HCT116 (cell line): ENCODE results near the gene HMCN1. TPM values are rescaled to one million over a fixed set of nuclear protein-coding genes. Genes with fewer than 3 reads are reported as not detected.

Source experiments
- ATAC-seq: fragments of 200-7000 bp; cut with Tn5 transposase; 2 replicates; pipeline ENCODE4 v1.9.1; 2020; ENCODE audit warnings: mild to moderate bottlenecking, moderate library complexity
- BruUV-seq: library from RNA; stranded (reverse); fragments of 400-500 nt; replicated peaks from 2 replicates; lab custom pipeline; 2021; lab: Mats Ljungman, UMichigan
- CTCF ChIA-PET: fragments of 300-600 bp; sonication (Branson Sonifier 250); formaldehyde crosslinking; loops from one replicate; lab custom pipeline; 2021; ENCODE audit warnings: antibody characterized with exemption; lab: Charles Lee
- POLR2A ChIA-PET: fragments of 300-600, 350-600 bp; sonication (Branson Sonifier 250); formaldehyde crosslinking; loops from one replicate; lab custom pipeline; 2021; ENCODE audit warnings: antibody characterized with exemption; lab: Charles Lee
- RAD21 ChIA-PET, 2 experiments: fragments of 300-600 bp; sonication (Branson Sonifier 250); formaldehyde crosslinking; loops; one replicate each; lab custom pipeline; 2023; ENCODE audit warnings: low total read pairs in 2 of 2; ENCODE audit not compliant: uncharacterized antibody in 2 of 2, unreplicated experiment in 2 of 2, low non-redundant PET in 1 of 2; lab: Charles Lee
- DNase-seq: peaks from one replicate; pipeline ENCODE4 v3.0.0-alpha.2; 2010; ENCODE audit warnings: low read depth, low spot score
- H2AFZ ChIP-seq: fragments of 200-600 bp; shearing (Covaris generic), sonication (generic); 2 replicates; pipeline ENCODE4 v1.6.1; 2017; ENCODE audit warnings: low read depth, mixed run types, mixed read lengths, antibody characterized with exemption, low read length; ENCODE audit not compliant: poor library complexity, severe bottlenecking
- H3K27ac ChIP-seq: 2 replicates; pipeline ENCODE4 v1.5.1; 2012; ENCODE audit warnings: low read depth, low read length
- H3K27me3 ChIP-seq: fragments of 200-600 bp; sonication (generic); 2 replicates; pipeline ENCODE4 v1.6.1; 2016; ENCODE audit warnings: mixed run types, low read length, mixed read lengths; ENCODE audit not compliant: insufficient read depth
- H3K36me3 ChIP-seq, 2 experiments: fragments of 200-500 bp in 1 of 2; fragments of 200-600 bp in 1 of 2; sonication (Bioruptor generic) in 1 of 2; sonication (generic) in 1 of 2; 2 replicates each; pipeline versions ENCODE4 v1.5.1 to v1.6.1; 2014 to 2016; ENCODE audit warnings: low read length in 2 of 2, inconsistent platforms in 1 of 2, mixed read lengths in 1 of 2, mixed run types in 1 of 2; ENCODE audit not compliant: insufficient read depth in 2 of 2, control insufficient read depth in 1 of 2
- H3K4me1 ChIP-seq, 2 experiments: fragments of 200-600 bp in 1 of 2; sonication (generic) in 1 of 2; 2 replicates each; pipeline versions ENCODE4 v1.5.1 to v1.6.1; 2012 to 2017; ENCODE audit warnings: low read length in 2 of 2, inconsistent platforms in 1 of 2, mild to moderate bottlenecking in 1 of 2, mixed read lengths in 1 of 2, mixed run types in 1 of 2, moderate library complexity in 1 of 2; ENCODE audit not compliant: insufficient read depth in 2 of 2, control insufficient read depth in 1 of 2
- H3K4me2 ChIP-seq: fragments of 200-600 bp; sonication (generic); 2 replicates; pipeline ENCODE4 v1.6.1; 2017; ENCODE audit warnings: mixed run types, low read length, mixed read lengths
- H3K4me3 ChIP-seq, 2 experiments: fragments of 200-600 bp in 1 of 2; sonication (generic) in 1 of 2; replicated peaks in 1 of 2; 2 replicates each; pipeline ENCODE4 v1.5.1; 2011 to 2016; ENCODE audit warnings: low read length in 2 of 2, control low read depth in 1 of 2, low read depth in 1 of 2, mild to moderate bottlenecking in 1 of 2, mixed read lengths in 1 of 2, mixed run types in 1 of 2
- H3K79me2 ChIP-seq: fragments of 200-600 bp; sonication (generic); 2 replicates; pipeline ENCODE4 v1.6.1; 2017; ENCODE audit warnings: mild to moderate bottlenecking, mixed run types, low read length, moderate library complexity, mixed read lengths; ENCODE audit not compliant: insufficient read depth
- H3K9ac ChIP-seq: fragments of 200-600 bp; sonication (generic); 2 replicates; pipeline ENCODE4 v1.6.1; 2016; ENCODE audit warnings: low read length, mixed read lengths
- H3K9me2 ChIP-seq: fragments of 200-600 bp; sonication (generic), shearing (Covaris generic); 2 replicates; pipeline ENCODE4 v1.6.1; 2017; ENCODE audit warnings: mixed run types, mild to moderate bottlenecking, moderate library complexity; ENCODE audit not compliant: insufficient read depth
- H3K9me3 ChIP-seq, 2 experiments: fragments of 200-500 bp in 1 of 2; fragments of 200-600 bp in 1 of 2; sonication (Bioruptor generic) in 1 of 2; sonication (generic) in 1 of 2; 2 replicates each; pipeline ENCODE4 v1.6.1; 2014 to 2017; ENCODE audit warnings: low read length in 2 of 2, mixed read lengths in 2 of 2, inconsistent platforms in 1 of 2, low read depth in 1 of 2, mild to moderate bottlenecking in 1 of 2, mixed run types in 1 of 2, moderate library complexity in 1 of 2; ENCODE audit not compliant: control insufficient read depth in 1 of 2, insufficient read depth in 1 of 2
- H4K20me1 ChIP-seq: fragments of 200-600 bp; sonication (generic), shearing (Covaris generic); 2 replicates; pipeline ENCODE4 v1.6.1; 2017; ENCODE audit warnings: mixed run types, mild to moderate bottlenecking, moderate library complexity; ENCODE audit not compliant: insufficient read depth
- ATF3 ChIP-seq: IDR thresholded peaks from 2 replicates; pipeline ENCODE4 v1.6.1; 2012
- CEBPB ChIP-seq: IDR thresholded peaks from 2 replicates; pipeline ENCODE4 v1.6.1; 2012; ENCODE audit warnings: low read depth
- ELF1 ChIP-seq: IDR thresholded peaks from 2 replicates; pipeline ENCODE4 v1.6.1; 2012; ENCODE audit warnings: low read depth, borderline replicate concordance
- EZH2 ChIP-seq: fragments of 200-600 bp; sonication (generic); IDR thresholded peaks from 2 replicates; pipeline ENCODE4 v1.6.1; 2017; ENCODE audit warnings: antibody characterized with exemption, mixed run types
- EZH2phosphoT487 ChIP-seq: fragments of 200-600 bp; IDR thresholded peaks from 2 replicates; pipeline ENCODE4 v1.6.1; 2018; ENCODE audit warnings: antibody characterized with exemption, borderline replicate concordance
- JUND ChIP-seq: IDR thresholded peaks from 2 replicates; pipeline ENCODE4 v1.6.1; 2012
- POLR2A ChIP-seq: IDR thresholded peaks from 2 replicates; pipeline ENCODE4 v1.7.0; 2011; ENCODE audit warnings: borderline replicate concordance; ENCODE audit not compliant: insufficient read depth, insufficient read length; ENCODE audit errors: extremely low read depth
- POLR2AphosphoS5 ChIP-seq: IDR thresholded peaks from 2 replicates; pipeline ENCODE4 v1.6.1; 2011; ENCODE audit warnings: mild to moderate bottlenecking, low read depth, low read length, moderate library complexity
- RAD21 ChIP-seq: IDR thresholded peaks from 2 replicates; pipeline ENCODE4 v1.6.1; 2012; ENCODE audit warnings: low read depth, mild to moderate bottlenecking
- REST ChIP-seq: IDR thresholded peaks from 2 replicates; pipeline ENCODE4 v1.6.1; 2012; ENCODE audit warnings: low read depth
- SIN3A ChIP-seq: IDR thresholded peaks from 2 replicates; pipeline ENCODE4 v1.6.1; 2012; ENCODE audit warnings: low read depth
- TCF7L2 ChIP-seq: IDR thresholded peaks from 2 replicates; pipeline ENCODE4 v1.7.0; 2011; ENCODE audit warnings: borderline replicate concordance, inconsistent platforms; ENCODE audit not compliant: insufficient read depth, insufficient read length; ENCODE audit errors: extremely low read depth
- ZBTB33 ChIP-seq: IDR thresholded peaks from 2 replicates; pipeline ENCODE4 v1.6.1; 2011; ENCODE audit warnings: mild to moderate bottlenecking, low read length, moderate library complexity; ENCODE audit not compliant: insufficient replicate concordance; ENCODE audit errors: extremely low read depth
- ZFX ChIP-seq: fragments of 450-650 bp; IDR thresholded peaks from 2 replicates; pipeline ENCODE4 v1.6.1; 2017
- intact Hi-C: fragments of 100-400 bp; cut with micrococcal nuclease; formaldehyde crosslinking; loops from 2 replicates; pipeline ENCODE4 v1.10.0; 2022
- total RNA-seq: library from RNA; stranded (reverse); gene quantifications from one replicate; pipeline ENCODE4 v1.2.1, GENCODE V29; 2021; ENCODE audit not compliant: unreplicated experiment

The HMCN1 gene
- total RNA-seq, 1 experiment from 2014 or later: 0.59 TPM

- BruUV-seq: no TSS peak
- TF ChIP-seq ATF3: no peak
- no peak for TF ChIP-seq SIN3A
- no peak for TF ChIP-seq POLR2A
- TF ChIP-seq EZH2: no peak
- TF ChIP-seq TCF7L2: no peak
- no peak for TF ChIP-seq CEBPB
- no peak for TF ChIP-seq ZBTB33
- no peak for TF ChIP-seq JUND
- no peak for TF ChIP-seq REST
- no peak for TF ChIP-seq ELF1
- TF ChIP-seq ZFX: no peak
- no peak for TF ChIP-seq RAD21
- TF ChIP-seq POLR2AphosphoS5: no peak
- no peak for TF ChIP-seq EZH2phosphoT487
- no peaks in the 10 kb centered on the region for H3K9me2 ChIP-seq
- H3K36me3 ChIP-seq: no peaks in the 10 kb centered on the region
- DNase-seq: no peak
- intact Hi-C loops: no loop called here
- no peak overlapping the region for H2AFZ ChIP-seq
- RAD21 ChIA-PET: interaction anchor here in 1 of 2 experiments (0.6 kb wide), 1 partner anchor 15 kb away, joined by 5 read pairs; no protein-coding TSS in a partner anchor
- no peaks in the 10 kb centered on the region for H3K79me2 ChIP-seq
- H3K4me3 ChIP-seq: no peak overlapping the region
- H3K27ac ChIP-seq: no peak overlapping the region
- no peak overlapping the region for H3K4me2 ChIP-seq
- POLR2A ChIA-PET: no interaction called here
- H4K20me1 ChIP-seq: no peaks in the 10 kb centered on the region
- CTCF ChIA-PET: no interaction called here
- H3K9ac ChIP-seq: no peak overlapping the region
- no peaks in the 10 kb centered on the region for H3K27me3 ChIP-seq
- ATAC-seq: no peak
- H3K4me1 ChIP-seq: no peaks in the 10 kb centered on the region
- no peaks in the 10 kb centered on the region for H3K9me3 ChIP-seq
These were observed 109.8 kb downstream of the HMCN1 start for GRCh38 chr1:185843986-185844385.
